NCI-H510A treated with DMSO at 0.1 percent for 48 hours (cell line): ENCODE results near the gene BEND2.
"Not testable (repeated sequence)": the region's sequence is repeated elsewhere in the genome, so short reads cannot be mapped to it uniquely, and the experiment has no call there.

Experiments used
- DNase-seq: peaks from one replicate; lab custom pipeline; 2025; lab: John Stamatoyannopoulos, UW

The BEND2 gene

GRCh38 chrX:18220786-18221185 lies at the start of gene BEND2:
BEND2 (minus strand) TSS chrX:18220886; CDS start chrX:18220750, 136 bp downstream.
- DNase-seq = no peak

- no peak for DNase-seq
Measured at GRCh38 chrX:18255059-18255458, 34.4 kb upstream of the BEND2 start.

- no peak for DNase-seq
Measured at GRCh38 chrX:18252644-18253359, 32.1 kb upstream of the BEND2 start.

- DNase-seq = not testable (repeated sequence)
Measured at GRCh38 chrX:18229646-18230045, 9.0 kb upstream of the BEND2 start.

GRCh38 chrX:18228069-18228468 lies 7.4 kb upstream of the BEND2 start:
- DNase-seq = no peak

GRCh38 chrX:18227458-18227857 lies 6.8 kb upstream of the BEND2 start:
- DNase-seq = no peak

- peak; percentile 11 for DNase-seq
Measured at GRCh38 chrX:18210470-18210869, 10.2 kb downstream of the BEND2 start.

- DNase-seq = no peak
Measured at GRCh38 chrX:18206657-18207056, 14.0 kb downstream of the BEND2 start.

- DNase-seq = no peak
Measured at GRCh38 chrX:18203631-18204030, 17.1 kb downstream of the BEND2 start.

GRCh38 chrX:18194688-18195087 lies 26.0 kb downstream of the BEND2 start:
- DNase-seq = peak; percentile 35

GRCh38 chrX:18179446-18179845 lies 41.2 kb downstream of the BEND2 start:
- DNase-seq = no peak

- no peak for DNase-seq
Measured at GRCh38 chrX:18174971-18175370, 45.7 kb downstream of the BEND2 start.

- DNase-seq = no peak
Measured at GRCh38 chrX:18174209-18174608, 46.5 kb downstream of the BEND2 start.

GRCh38 chrX:18173494-18174180 lies 47.0 kb downstream of the BEND2 start:
- peak; percentile 61 for DNase-seq

- no peak for DNase-seq
Measured at GRCh38 chrX:18172970-18173369, 47.7 kb downstream of the BEND2 start.

- no peak for DNase-seq
Measured at GRCh38 chrX:18170910-18171309, 49.8 kb downstream of the BEND2 start.

- DNase-seq = no peak
Measured at GRCh38 chrX:18166068-18166467, 54.6 kb downstream of the BEND2 start.

GRCh38 chrX:18160369-18160768 lies 60.3 kb downstream of the BEND2 start:
- DNase-seq = no peak

GRCh38 chrX:18158963-18159362 lies 61.7 kb downstream of the BEND2 start:
- no peak for DNase-seq

GRCh38 chrX:18151649-18152048 lies 69.0 kb downstream of the BEND2 start:
- no peak for DNase-seq

GRCh38 chrX:18151157-18151556 lies 69.5 kb downstream of the BEND2 start:
- DNase-seq = no peak

- DNase-seq = no peak
Measured at GRCh38 chrX:18149454-18149853, 71.2 kb downstream of the BEND2 start.

- DNase-seq = peak; percentile 4
Measured at GRCh38 chrX:18146954-18147353, 73.7 kb downstream of the BEND2 start.

- no peak for DNase-seq
Measured at GRCh38 chrX:18146009-18146408, 74.7 kb downstream of the BEND2 start.
